H9 (cell line): Measurements from ENCODE around the gene ATP6V0A1. TPM values are rescaled to one million over a fixed set of nuclear protein-coding genes. Genes with fewer than 3 reads are reported as not detected.

Experiments used
- DNase-seq: peaks from one replicate; pipeline ENCODE4 v3.0.0-alpha.2; 2017
- H2AFZ ChIP-seq: one replicate; pipeline ENCODE4 v1.6.1; 2013; ENCODE audit warnings: mild to moderate bottlenecking, low read length, control low read depth, moderate library complexity
- H2AK5ac ChIP-seq: 2 replicates; pipeline ENCODE4 v1.6.1; 2013; ENCODE audit warnings: low read length, control low read depth, mixed read lengths; ENCODE audit not compliant: insufficient read length
- H2BK120ac ChIP-seq: one replicate; pipeline ENCODE4 v1.6.1; 2013; ENCODE audit warnings: low read depth, mild to moderate bottlenecking, low read length, control low read depth, inconsistent platforms; ENCODE audit not compliant: poor library complexity, severe bottlenecking
- H2BK12ac ChIP-seq: 2 replicates; pipeline ENCODE4 v1.6.1; 2013; ENCODE audit warnings: low read length, control low read depth, mixed read lengths, low read depth; ENCODE audit not compliant: insufficient read length
- H2BK15ac ChIP-seq: 2 replicates; pipeline ENCODE4 v1.6.1; 2013; ENCODE audit warnings: low read depth, low read length, control low read depth
- H2BK20ac ChIP-seq: one replicate; pipeline ENCODE4 v1.6.1; 2013; ENCODE audit warnings: low read depth, mild to moderate bottlenecking, low read length, control low read depth, inconsistent platforms; ENCODE audit not compliant: poor library complexity, severe bottlenecking
- H2BK5ac ChIP-seq: 2 replicates; pipeline ENCODE4 v1.6.1; 2013; ENCODE audit warnings: low read length, control low read depth, mixed read lengths; ENCODE audit not compliant: insufficient read length
- H3K14ac ChIP-seq: 2 replicates; pipeline ENCODE4 v1.6.1; 2013; ENCODE audit warnings: low read length, control low read depth; ENCODE audit not compliant: insufficient read depth
- H3K18ac ChIP-seq: 2 replicates; pipeline ENCODE4 v1.6.1; 2013; ENCODE audit warnings: low read depth, mild to moderate bottlenecking, mixed read lengths, low read length, control low read depth; ENCODE audit not compliant: insufficient read length
- H3K23ac ChIP-seq: 2 replicates; pipeline ENCODE4 v1.6.1; 2013; ENCODE audit warnings: low read length, control low read depth, mixed read lengths, low read depth; ENCODE audit not compliant: insufficient read length
- H3K23me2 ChIP-seq: 2 replicates; pipeline ENCODE4 v1.6.1; 2013; ENCODE audit warnings: low read depth, mild to moderate bottlenecking, mixed read lengths, low read length, control low read depth; ENCODE audit not compliant: insufficient read length, poor library complexity, severe bottlenecking
- H3K27ac ChIP-seq: 2 replicates; pipeline ENCODE4 v1.5.1; 2013; ENCODE audit warnings: low read length, control low read depth, mixed read lengths, low read depth; ENCODE audit not compliant: insufficient read length
- H3K27me3 ChIP-seq: 2 replicates; pipeline ENCODE4 v1.6.1; 2013; ENCODE audit warnings: low read length, control low read depth, inconsistent platforms; ENCODE audit not compliant: insufficient read depth
- H3K4ac ChIP-seq: 2 replicates; pipeline ENCODE4 v1.6.1; 2013; ENCODE audit warnings: low read depth, mild to moderate bottlenecking, control low read depth, inconsistent platforms, low read length, moderate library complexity
- H3K4me1 ChIP-seq: 2 replicates; pipeline ENCODE4 v1.6.1; 2013; ENCODE audit warnings: low read length, control low read depth, inconsistent platforms; ENCODE audit not compliant: insufficient read depth
- H3K4me2 ChIP-seq: 2 replicates; pipeline ENCODE4 v1.6.1; 2013; ENCODE audit warnings: low read length, control low read depth, mixed read lengths; ENCODE audit not compliant: insufficient read length, insufficient read depth
- H3K56ac ChIP-seq: 2 replicates; pipeline ENCODE4 v1.6.1; 2013; ENCODE audit warnings: low read depth, mild to moderate bottlenecking, mixed read lengths, low read length, control low read depth; ENCODE audit not compliant: insufficient read length
- H3K79me1 ChIP-seq: 2 replicates; pipeline ENCODE4 v1.6.1; 2013; ENCODE audit warnings: low read depth, mild to moderate bottlenecking, moderate library complexity, low read length, control low read depth, inconsistent platforms; ENCODE audit not compliant: insufficient read depth, poor library complexity, severe bottlenecking
- H3K79me2 ChIP-seq: 2 replicates; pipeline ENCODE4 v1.6.1; 2013; ENCODE audit warnings: low read length, control low read depth, inconsistent platforms; ENCODE audit not compliant: insufficient read depth
- H3K9ac ChIP-seq: 2 replicates; pipeline ENCODE4 v1.6.1; 2013; ENCODE audit warnings: low read length, control low read depth, mixed read lengths; ENCODE audit not compliant: insufficient read length; ENCODE audit errors: extremely low read depth
- H3K9me3 ChIP-seq: one replicate; pipeline ENCODE4 v1.6.1; 2013; ENCODE audit warnings: low read depth, low read length, inconsistent platforms; ENCODE audit not compliant: control insufficient read depth
- H3T11ph ChIP-seq: one replicate; pipeline ENCODE4 v1.6.1; 2013; ENCODE audit warnings: mild to moderate bottlenecking, low read length, control low read depth, inconsistent platforms
- H4K20me1 ChIP-seq: one replicate; pipeline ENCODE4 v1.6.1; 2013; ENCODE audit not compliant: control insufficient read depth, insufficient read length, insufficient read depth
- H4K5ac ChIP-seq: 2 replicates; pipeline ENCODE4 v1.6.1; 2013; ENCODE audit warnings: low read depth, mild to moderate bottlenecking, mixed read lengths, low read length, control low read depth; ENCODE audit not compliant: insufficient read length
- H4K8ac ChIP-seq: replicated peaks from 2 replicates; pipeline ENCODE4 v1.6.1; 2013; ENCODE audit warnings: low read length, control low read depth, mixed read lengths, low read depth; ENCODE audit not compliant: insufficient read length
- H4K91ac ChIP-seq: 2 replicates; pipeline ENCODE4 v1.6.1; 2013; ENCODE audit warnings: low read depth, mild to moderate bottlenecking, moderate library complexity, mixed read lengths, low read length, control low read depth; ENCODE audit not compliant: insufficient read length
- H3K27ac Mint-ChIP-seq, 3 experiments: 2 replicates in 2 of 3; 3 replicates in 1 of 3; pipeline ENCODE4 v1.8.0; 2020 to 2021; ENCODE audit warnings: mixed read lengths in 3 of 3, mild to moderate bottlenecking in 1 of 3, moderate library complexity in 1 of 3
- H3K27me3 Mint-ChIP-seq: 2 replicates; pipeline ENCODE4 v1.8.0; 2021; ENCODE audit warnings: low read depth, mild to moderate bottlenecking, moderate library complexity, mixed read lengths
- H3K36me3 Mint-ChIP-seq, 3 experiments: 2 replicates in 2 of 3; 3 replicates in 1 of 3; pipeline ENCODE4 v1.8.0; 2020 to 2021; ENCODE audit warnings: low read depth in 3 of 3, mixed read lengths in 3 of 3; ENCODE audit not compliant: insufficient read depth in 1 of 3
- H3K4me1 Mint-ChIP-seq, 2 experiments: 2 replicates each; pipeline ENCODE4 v1.8.0; 2020; ENCODE audit warnings: mixed read lengths in 2 of 2
- H3K4me3 Mint-ChIP-seq, 2 experiments: 2 replicates in 1 of 2; 3 replicates in 1 of 2; pipeline ENCODE4 v1.8.0; 2020 to 2021; ENCODE audit warnings: mild to moderate bottlenecking in 2 of 2, mixed read lengths in 2 of 2, moderate library complexity in 1 of 2
- H3K9me3 Mint-ChIP-seq, 2 experiments: 2 replicates in 1 of 2; 3 replicates in 1 of 2; pipeline ENCODE4 v1.8.0; 2020; ENCODE audit warnings: mild to moderate bottlenecking in 2 of 2, mixed read lengths in 2 of 2, moderate library complexity in 1 of 2
- whole genome bisulfite sequencing: extraction: QIAGEN DNeasy Blood & Tissue Kit; methylation state at CpG from one replicate; pipeline ENCODE4 v1.1.7; 2013; ENCODE audit warnings: missing lambda C conversion rate, low lambda C conversion rate, mixed read lengths; ENCODE audit not compliant: insufficient read length; ENCODE audit errors: extremely low coverage; 5-methylcytosine and 5-hydroxymethylcytosine counted together
- total RNA-seq: library from RNA; stranded (reverse); gene quantifications from 2 replicates; pipeline ENCODE4 v1.2.1, GENCODE V29; 2021
- TF ChIP-seq, protein P1 (sequence below): fragments of 200-600 bp; sonication (generic); conservative IDR thresholded peaks from 3 replicates; pipeline ENCODE4 v1.8.0; 2021; ENCODE audit warnings: antibody characterized with exemption, mild to moderate bottlenecking

Gene ATP6V0A1
- total RNA-seq, 1 experiment from 2014 or later, result 54.1 TPM

DNA sequence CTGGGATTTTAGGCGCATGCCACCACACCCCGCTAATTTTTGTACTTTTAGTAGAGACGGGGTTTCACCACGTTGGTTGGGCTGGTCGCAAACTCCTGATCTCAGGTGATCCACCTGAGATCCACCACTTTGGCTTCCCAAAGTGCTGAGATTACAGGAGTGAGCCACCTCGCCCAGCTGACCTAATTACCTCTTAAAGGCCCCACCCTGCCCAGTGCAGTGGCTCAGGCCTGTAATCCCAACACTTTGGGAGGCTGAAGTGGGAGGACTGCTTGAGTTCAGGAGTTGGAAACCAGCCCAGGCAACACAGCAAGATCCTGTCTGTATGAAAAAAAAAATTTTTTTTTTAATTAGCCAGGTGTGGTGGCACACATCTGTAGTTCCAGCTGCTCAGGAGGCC lies 100.4 kb downstream of the ATP6V0A1 start:
- Histone ChIP-seq H3K4me1 (no peaks in the 10 kb centered on the region), H4K8ac (no peak overlapping the region), H3K4me2 (no peak overlapping the region), H2BK20ac (no peak overlapping the region), H3K4ac (no peak overlapping the region), H3K18ac (no peak overlapping the region), H3K23ac (no peak overlapping the region), H3K23me2 (peaks cover 14% of the 10 kb centered on the region), H2BK5ac (no peak overlapping the region), H3K14ac (no peak overlapping the region), H4K91ac (no peak overlapping the region), H2BK15ac (no peak overlapping the region), H3K9me3 (no peaks in the 10 kb centered on the region), H3K27me3 (no peaks in the 10 kb centered on the region), H2BK120ac (no peak overlapping the region), H3K56ac (no peak overlapping the region), H4K20me1 (no peaks in the 10 kb centered on the region), H2AK5ac (no peak overlapping the region), H3T11ph (no peak overlapping the region), H3K79me2 (peaks cover 4% of the 10 kb centered on the region; the same call in 1 of the 2 replicates), H2BK12ac (no peak overlapping the region), H2AFZ (no peak overlapping the region), H4K5ac (no peak overlapping the region), H3K27ac (no peak overlapping the region), H3K9ac (no peak overlapping the region), H3K79me1 (peaks cover 4% of the 10 kb centered on the region)
- no peaks in the 10 kb centered on the region for H3K27me3 Mint-ChIP-seq
- no CpG with 5 or more reads among the region's 6 CpGs for WGBS
- H3K27ac Mint-ChIP-seq, result no peak overlapping the region
- H3K4me3 Mint-ChIP-seq, result no peak overlapping the region
- H3K9me3 Mint-ChIP-seq, result no peaks in the 10 kb centered on the region
- H3K36me3 Mint-ChIP-seq, result peaks cover 3 to 7% (median 7%) of the 10 kb centered on the region in 3 experiments; a peak in 4 of 7 replicates
- TF ChIP-seq, protein P1, sequence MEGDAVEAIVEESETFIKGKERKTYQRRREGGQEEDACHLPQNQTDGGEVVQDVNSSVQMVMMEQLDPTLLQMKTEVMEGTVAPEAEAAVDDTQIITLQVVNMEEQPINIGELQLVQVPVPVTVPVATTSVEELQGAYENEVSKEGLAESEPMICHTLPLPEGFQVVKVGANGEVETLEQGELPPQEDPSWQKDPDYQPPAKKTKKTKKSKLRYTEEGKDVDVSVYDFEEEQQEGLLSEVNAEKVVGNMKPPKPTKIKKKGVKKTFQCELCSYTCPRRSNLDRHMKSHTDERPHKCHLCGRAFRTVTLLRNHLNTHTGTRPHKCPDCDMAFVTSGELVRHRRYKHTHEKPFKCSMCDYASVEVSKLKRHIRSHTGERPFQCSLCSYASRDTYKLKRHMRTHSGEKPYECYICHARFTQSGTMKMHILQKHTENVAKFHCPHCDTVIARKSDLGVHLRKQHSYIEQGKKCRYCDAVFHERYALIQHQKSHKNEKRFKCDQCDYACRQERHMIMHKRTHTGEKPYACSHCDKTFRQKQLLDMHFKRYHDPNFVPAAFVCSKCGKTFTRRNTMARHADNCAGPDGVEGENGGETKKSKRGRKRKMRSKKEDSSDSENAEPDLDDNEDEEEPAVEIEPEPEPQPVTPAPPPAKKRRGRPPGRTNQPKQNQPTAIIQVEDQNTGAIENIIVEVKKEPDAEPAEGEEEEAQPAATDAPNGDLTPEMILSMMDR, result no peak
- peaks cover 19 to 31% of the 10 kb centered on the region in 2 experiments for H3K4me1 Mint-ChIP-seq
- no peak for DNase-seq
